CD4-positive, alpha-beta T cell treated with Interleukin-6 for 4 hours (primary cell): Measurements from ENCODE around the gene PCDHA2.
"Not testable (repeated sequence)": the region's sequence is repeated elsewhere in the genome, so short reads cannot be mapped to it uniquely, and the experiment has no call there.

Source experiments
- DNase-seq: peaks from one replicate; pipeline ENCODE4 v3.0.0-alpha.2; 2020; ENCODE audit warnings: mixed read lengths

PCDHA2 gene

DNA sequence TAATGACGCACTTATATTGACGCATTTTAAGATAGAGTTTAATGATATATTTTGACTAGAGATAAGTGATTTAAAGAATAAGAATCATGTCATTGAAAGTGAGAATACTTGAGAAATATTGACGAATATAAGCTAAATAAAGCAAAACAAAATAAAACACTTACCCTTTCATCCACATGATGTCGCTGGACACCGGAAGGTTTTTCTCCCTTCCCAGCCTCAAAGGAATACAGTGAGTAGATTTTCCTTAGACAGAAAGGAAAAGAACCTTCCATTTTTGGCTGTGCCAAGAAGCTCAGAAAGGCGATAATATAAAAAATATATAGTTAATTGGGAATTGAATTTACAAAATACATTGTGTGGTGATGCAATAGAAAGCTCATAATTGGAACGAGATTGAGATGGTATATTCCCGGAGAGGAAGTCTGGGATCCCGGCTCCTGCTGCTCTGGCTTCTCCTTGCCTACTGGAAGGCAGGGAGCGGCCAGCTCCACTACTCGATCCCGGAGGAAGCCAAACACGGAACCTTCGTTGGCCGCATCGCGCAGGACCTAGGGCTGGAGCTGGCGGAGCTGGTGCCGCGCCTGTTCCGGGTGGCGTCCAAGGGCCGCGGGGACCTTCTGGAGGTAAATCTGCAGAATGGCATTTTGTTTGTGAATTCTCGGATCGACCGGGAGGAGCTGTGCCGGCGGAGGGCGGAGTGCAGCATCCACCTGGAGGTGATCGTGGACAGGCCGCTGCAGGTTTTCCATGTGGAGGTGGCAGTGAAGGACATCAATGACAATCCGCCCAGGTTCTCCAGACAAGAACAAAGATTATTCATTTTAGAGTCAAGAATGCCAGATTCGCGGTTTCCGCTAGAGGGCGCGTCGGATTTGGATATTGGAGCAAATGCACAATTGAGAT lies 27.0 kb downstream of the PCDHA2 start, which contains the start of gene PCDHA5:
Gene PCDHA5 (plus strand): TSS at position 239 of the 906 bp plus-strand sequence.
- DNase-seq = no peak

DNA sequence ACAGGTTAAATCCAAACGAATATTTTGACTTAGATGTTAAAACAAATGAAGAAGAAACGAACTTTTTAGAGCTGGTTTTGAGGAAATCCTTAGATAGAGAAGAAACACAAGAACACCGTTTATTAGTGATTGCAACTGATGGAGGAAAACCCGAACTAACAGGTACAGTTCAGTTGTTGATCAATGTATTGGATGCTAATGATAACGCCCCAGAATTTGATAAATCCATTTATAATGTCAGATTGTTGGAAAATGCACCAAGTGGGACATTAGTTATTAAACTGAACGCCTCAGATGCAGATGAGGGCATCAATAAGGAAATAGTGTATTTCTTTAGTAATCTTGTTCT lies 27.6 kb downstream of the PCDHA2 start:
- DNase-seq = no peak

DNA sequence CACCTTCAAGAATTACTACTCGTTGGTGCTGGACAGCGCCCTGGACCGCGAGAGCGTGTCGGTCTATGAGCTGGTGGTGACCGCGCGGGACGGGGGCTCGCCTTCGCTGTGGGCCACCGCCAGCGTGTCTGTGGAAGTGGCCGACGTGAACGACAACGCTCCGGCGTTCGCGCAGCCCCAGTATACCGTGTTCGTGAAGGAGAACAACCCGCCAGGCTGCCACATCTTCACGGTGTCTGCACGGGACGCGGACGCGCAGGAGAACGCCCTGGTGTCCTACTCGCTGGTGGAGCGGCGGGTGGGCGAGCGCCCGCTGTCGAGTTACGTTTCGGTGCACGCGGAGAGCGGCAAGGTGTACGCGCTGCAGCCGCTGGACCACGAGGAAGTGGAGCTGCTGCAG lies 28.3 kb downstream of the PCDHA2 start:
- DNase-seq = not testable (repeated sequence)

DNA sequence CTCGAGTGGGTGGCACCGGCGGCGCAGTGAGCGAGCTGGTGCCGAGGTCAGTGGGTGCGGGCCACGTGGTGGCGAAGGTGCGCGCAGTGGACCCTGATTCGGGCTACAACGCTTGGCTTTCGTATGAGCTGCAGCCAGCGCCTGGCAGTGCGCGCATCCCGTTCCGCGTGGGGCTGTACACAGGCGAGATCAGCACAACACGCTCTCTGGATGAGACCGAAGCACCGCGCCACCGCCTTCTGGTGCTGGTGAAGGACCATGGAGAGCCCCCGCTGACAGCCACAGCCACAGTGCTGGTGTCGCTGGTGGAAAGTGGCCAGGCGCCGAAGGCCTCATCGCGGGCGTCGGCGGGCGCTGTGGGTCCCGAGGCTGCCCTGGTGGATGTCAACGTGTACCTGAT lies 28.8 kb downstream of the PCDHA2 start:
- no peak for DNase-seq

DNA sequence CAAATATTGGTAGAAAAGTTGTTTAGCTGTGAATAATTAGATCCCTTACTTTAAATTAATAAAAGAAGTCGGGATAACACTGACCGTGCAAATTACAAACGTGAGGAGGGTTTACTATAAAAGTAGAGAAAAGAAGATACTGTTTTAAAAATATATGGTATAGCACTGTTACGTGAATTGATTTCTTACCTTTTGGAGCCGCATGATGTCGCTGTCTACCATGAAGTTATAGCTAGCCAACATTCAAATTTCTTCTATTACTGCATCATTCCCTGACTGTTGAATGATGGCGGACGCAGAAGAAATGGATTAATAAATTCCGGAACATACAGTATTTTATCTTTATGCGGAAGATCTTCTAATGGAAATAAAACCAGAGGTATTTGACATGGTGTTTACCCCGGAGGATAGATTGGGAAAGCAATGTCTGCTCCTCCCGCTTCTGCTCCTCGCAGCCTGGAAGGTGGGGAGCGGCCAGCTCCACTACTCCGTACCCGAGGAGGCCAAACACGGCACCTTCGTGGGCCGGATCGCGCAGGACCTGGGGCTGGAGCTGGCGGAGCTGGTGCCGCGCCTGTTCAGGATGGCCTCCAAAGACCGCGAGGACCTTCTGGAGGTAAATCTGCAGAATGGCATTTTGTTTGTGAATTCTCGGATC lies 33.2 kb downstream of the PCDHA2 start, which contains the start of gene PCDHA6:
Gene PCDHA6 (plus strand): TSS at position 257 of the 658 bp plus-strand sequence. CDS start 132 bp downstream, at position 389.
- no peak for DNase-seq

DNA sequence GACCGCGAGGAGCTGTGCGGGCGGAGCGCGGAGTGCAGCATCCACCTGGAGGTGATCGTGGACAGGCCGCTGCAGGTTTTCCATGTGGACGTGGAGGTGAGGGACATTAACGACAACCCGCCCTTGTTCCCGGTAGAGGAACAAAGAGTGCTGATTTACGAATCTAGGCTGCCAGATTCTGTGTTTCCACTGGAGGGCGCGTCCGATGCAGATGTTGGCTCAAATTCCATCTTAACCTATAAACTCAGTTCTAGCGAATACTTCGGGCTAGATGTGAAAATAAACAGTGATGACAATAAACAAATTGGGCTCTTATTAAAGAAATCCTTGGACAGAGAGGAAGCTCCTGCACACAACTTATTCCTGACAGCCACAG lies 33.7 kb downstream of the PCDHA2 start:
- DNase-seq = no peak

DNA sequence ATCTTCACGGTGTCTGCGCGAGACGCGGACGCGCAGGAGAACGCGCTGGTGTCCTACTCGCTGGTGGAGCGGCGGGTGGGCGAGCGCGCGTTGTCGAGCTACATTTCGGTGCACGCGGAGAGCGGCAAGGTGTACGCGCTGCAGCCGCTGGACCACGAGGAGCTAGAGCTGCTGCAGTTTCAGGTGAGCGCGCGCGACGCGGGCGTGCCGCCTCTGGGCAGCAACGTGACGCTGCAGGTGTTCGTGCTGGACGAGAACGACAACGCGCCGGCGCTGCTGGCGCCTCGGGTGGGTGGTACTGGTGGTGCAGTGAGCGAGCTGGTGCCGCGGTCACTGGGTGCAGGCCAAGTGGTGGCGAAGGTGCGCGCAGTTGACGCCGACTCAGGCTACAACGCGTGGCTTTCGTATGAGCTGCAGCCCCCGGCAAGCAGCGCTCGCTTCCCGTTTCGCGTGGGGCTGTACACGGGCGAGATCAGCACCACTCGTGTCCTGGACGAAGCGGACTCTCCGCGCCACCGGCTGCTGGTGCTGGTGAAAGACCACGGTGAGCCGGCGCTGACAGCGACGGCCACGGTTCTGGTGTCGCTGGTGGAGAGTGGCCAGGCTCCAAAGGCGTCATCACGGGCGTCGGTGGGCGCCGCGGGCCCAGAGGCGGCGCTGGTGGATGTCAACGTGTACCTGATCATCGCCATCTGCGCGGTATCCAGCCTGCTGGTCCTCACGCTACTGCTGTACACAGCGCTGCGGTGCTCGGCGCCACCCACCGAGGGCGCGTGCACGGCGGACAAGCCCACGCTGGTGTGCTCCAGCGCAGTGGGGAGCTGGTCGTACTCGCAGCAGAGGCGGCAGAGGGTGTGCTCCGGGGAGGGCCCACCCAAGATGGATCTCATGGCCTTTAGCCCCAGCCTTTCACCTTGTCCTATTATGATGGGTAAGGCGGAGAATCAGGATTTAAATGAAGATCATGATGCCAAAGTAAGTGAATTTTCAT lies 35.2 kb downstream of the PCDHA2 start:
- DNase-seq = not testable (repeated sequence)

DNA sequence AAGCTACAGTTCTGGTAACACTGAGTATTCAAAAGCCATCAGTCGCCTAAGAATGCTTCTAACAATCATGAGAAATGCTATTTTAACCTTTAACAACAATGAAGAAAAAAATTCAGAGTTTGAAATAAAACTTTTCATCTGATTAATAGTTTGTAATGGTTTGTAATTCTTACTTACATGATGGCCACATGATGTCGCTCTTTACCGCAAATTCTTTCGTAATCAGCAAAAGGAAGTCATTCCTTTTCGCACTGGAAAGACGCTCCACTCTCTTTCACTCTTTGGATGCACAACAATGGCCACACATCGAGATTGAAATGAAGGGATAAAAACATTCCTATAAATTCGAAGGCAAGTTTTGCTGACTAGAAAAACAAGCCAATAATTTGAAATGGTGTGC lies 39.3 kb downstream of the PCDHA2 start, which contains the start of gene PCDHA7:
Gene PCDHA7 (plus strand): TSS at position 277 of the 400 bp plus-strand sequence. CDS start 115 bp downstream, at position 392.
- DNase-seq = no peak

DNA sequence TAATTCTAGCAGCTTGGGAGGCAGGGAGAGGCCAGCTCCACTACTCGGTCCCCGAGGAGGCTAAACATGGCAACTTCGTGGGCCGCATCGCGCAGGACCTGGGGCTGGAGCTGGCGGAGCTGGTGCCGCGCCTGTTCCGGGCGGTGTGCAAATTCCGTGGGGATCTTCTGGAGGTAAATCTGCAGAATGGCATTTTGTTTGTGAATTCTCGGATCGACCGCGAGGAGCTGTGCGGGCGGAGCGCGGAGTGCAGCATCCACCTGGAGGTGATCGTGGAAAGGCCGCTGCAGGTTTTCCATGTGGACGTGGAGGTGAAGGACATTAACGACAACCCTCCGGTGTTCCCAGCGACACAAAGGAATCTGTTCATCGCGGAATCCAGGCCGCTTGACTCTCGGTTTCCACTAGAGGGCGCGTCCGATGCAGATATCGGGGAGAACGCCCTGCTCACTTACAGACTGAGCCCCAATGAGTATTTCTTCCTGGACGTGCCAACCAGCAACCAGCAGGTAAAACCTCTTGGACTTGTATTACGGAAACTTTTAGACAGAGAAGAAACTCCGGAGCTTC lies 39.9 kb downstream of the PCDHA2 start:
- not testable (repeated sequence) for DNase-seq

DNA sequence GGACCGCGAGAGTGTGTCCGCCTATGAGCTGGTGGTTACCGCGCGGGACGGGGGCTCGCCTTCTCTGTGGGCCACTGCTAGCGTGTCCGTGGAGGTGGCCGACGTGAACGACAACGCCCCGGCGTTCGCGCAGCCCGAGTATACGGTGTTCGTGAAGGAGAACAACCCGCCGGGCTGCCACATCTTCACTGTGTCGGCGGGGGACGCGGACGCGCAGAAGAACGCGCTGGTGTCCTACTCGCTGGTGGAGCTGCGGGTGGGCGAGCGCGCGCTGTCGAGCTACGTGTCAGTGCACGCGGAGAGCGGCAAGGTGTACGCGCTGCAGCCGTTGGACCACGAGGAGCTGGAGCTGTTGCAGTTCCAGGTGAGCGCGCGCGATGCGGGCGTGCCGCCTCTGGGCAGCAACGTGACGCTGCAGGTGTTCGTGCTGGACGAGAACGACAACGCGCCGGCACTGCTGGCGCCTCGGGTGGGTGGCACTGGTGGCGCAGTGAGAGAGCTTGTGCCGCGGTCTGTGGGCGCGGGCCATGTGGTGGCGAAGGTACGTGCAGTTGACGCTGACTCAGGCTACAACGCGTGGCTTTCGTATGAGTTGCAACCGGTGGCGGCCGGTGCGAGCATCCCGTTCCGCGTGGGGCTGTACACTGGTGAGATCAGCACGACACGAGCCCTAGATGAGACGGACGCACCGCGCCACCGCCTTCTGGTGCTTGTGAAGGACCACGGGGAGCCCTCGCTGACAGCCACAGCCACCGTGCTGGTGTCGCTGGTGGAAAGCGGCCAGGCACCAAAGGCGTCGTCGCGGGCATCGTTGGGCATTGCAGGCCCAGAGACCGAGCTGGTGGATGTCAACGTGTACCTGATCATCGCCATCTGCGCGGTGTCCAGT lies 41.2 kb downstream of the PCDHA2 start:
- DNase-seq = no peak

DNA sequence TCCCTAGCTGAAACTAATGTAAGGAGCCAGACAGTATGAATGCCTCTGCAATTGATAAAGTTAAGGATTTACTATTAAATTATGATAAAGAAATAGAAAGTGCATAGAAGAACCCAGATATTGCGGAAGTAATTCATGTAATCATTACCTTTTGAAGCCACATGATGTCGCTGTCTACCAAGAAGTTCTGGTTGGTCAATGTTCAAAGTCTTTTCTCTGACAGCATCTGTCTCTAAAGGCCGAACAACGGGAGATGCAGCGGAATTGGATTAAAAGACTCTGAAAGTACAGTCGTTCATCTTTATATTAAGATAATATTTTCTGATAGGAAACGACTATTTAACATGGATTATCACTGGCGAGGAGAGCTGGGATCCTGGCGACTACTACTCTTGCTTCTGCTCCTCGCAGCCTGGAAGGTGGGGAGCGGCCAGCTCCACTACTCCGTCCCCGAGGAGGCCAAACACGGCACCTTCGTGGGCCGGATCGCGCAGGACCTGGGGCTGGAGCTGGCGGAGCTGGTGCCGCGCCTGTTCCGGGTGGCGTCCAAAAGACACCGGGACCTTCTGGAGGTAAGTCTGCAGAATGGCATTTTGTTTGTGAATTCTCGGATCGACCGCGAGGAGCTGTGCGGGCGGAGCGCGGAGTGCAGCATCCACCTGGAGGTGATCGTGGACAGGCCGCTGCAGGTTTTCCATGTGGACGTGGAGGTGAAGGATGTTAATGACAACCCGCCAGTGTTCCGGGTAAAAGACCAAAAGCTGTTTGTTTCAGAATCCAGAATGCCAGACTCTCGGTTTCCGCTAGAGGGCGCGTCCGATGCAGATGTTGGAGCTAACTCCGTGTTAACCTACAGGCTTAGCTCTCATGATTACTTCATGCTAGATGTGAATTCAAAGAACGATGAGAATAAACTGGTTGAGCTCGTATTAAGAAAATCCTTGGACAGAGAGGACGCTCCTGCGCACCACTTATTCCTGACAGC lies 46.6 kb downstream of the PCDHA2 start, which contains the start of gene PCDHA8:
Gene PCDHA8 (plus strand): TSS at position 210 of the 985 bp plus-strand sequence. CDS start 135 bp downstream, at position 345.
- DNase-seq = no peak

DNA sequence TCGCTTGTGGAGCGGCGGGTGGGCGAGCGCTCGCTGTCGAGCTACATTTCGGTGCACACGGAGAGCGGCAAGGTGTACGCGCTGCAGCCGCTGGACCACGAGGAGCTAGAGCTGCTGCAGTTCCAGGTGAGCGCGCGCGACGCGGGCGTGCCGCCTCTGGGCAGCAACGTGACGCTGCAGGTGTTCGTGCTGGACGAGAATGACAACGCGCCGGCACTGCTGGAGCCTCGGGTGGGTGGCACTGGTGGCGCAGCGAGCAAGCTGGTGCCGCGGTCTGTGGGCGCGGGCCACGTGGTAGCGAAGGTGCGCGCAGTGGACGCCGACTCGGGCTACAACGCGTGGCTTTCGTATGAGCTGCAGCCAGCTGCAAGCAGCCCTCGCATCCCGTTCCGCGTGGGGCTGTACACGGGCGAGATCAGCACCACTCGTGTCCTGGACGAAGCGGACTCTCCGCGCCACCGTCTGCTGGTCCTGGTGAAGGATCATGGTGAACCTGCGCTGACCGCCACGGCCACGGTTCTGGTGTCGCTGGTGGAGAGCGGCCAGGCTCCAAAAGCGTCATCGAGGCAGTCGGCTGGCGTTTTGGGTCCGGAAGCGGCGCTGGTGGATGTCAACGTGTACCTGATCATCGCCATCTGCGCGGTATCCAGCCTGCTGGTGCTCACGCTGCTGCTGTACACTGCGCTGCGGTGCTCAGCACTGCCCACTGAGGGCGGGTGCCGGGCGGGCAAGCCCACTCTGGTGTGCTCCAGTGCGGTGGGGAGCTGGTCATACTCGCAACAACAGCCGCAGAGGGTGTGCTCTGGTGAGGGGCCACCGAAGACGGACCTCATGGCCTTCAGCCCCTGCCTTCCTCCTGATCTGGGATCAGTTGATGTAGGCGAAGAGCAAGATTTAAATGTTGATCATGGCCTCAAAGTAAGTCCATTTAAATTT lies 48.4 kb downstream of the PCDHA2 start:
- DNase-seq = no peak
